Body of pancreas (tissue), 4 donors: ENCODE measurements around the gene RCOR2. TPM values are rescaled to one million over a fixed set of nuclear protein-coding genes. Genes with fewer than 3 reads are reported as not detected.

Source experiments
- ATAC-seq: fragments of 150-250 bp; one replicate; pipeline ENCODE4 v1.9.1; 2016
- DNase-seq, 4 donors: peaks; one replicate each; pipeline ENCODE4 v3.0.0-alpha.2; 2019
- H3K27ac ChIP-seq, 4 donors: fragments of 200-600 bp; sonication (generic); 1 replicate in 3 of 4; 2 replicates in 1 of 4; pipeline versions ENCODE4 v1.5.1 to v1.6.1; 2016 to 2019; ENCODE audit warnings: mild to moderate bottlenecking in 1 of 4, mixed read lengths in 1 of 4, moderate library complexity in 1 of 4
- H3K27me3 ChIP-seq, 2 donors: fragments of 200-600 bp; sonication (generic); one replicate each; pipeline ENCODE4 v1.6.0; 2016; ENCODE audit warnings: mild to moderate bottlenecking in 1 of 2
- H3K36me3 ChIP-seq, 2 donors: fragments of 200-600 bp; sonication (generic); replicated peaks in 1 of 2; 2 replicates each; pipeline ENCODE4 v1.5.1; 2016; ENCODE audit warnings: low read depth in 2 of 2; ENCODE audit not compliant: insufficient read depth in 1 of 2
- H3K4me1 ChIP-seq: fragments of 200-600 bp; sonication (generic); one replicate; pipeline ENCODE4 v1.6.0; 2016
- H3K4me3 ChIP-seq, 2 donors: fragments of 200-600 bp; sonication (generic); 1 replicate in 1 of 2; 2 replicates in 1 of 2; pipeline ENCODE4 v1.5.1; 2016 to 2019
- H3K9me3 ChIP-seq, 3 donors: fragments of 200-600 bp; sonication (generic); 1 replicate in 2 of 3; 2 replicates in 1 of 3; pipeline ENCODE4 v1.5.1; 2016
- POLR2A ChIP-seq, 3 donors: fragments of 450-650 bp; IDR thresholded peaks; one replicate each; pipeline ENCODE4 v1.6.1; 2016; ENCODE audit warnings: antibody characterized with exemption in 3 of 3, mild to moderate bottlenecking in 2 of 3
- WGBS, 2 donors: methylation state at CpG; one replicate each; pipeline ENCODE4 v1.1.5; 2017; 5-methylcytosine and 5-hydroxymethylcytosine counted together
- intact Hi-C: fragments of 100-400 bp; cut with DNase I; formaldehyde crosslinking; loops from one replicate; pipeline ENCODE4 v1.15.1; 2023
- total RNA-seq, 2 donors: library from RNA; depleted of rRNA; stranded (reverse); fragments of >200 nt; gene quantifications; one replicate each; pipeline ENCODE4 v1.1.0, GENCODE V29; 2016
- TF ChIP-seq, protein P1 (sequence below), 7 experiments: fragments of 450-650 bp in 4 of 7; fragments of 200-600 bp in 3 of 7; sonication (generic) in 3 of 7; IDR thresholded peaks; one replicate each; pipeline ENCODE4 v1.5.1; 2016 to 2019; ENCODE audit warnings: antibody characterized with exemption in 7 of 7

The RCOR2 gene
- total RNA-seq, 2 donors from 2014 or later, result 0.26 to 0.33 TPM

DNA sequence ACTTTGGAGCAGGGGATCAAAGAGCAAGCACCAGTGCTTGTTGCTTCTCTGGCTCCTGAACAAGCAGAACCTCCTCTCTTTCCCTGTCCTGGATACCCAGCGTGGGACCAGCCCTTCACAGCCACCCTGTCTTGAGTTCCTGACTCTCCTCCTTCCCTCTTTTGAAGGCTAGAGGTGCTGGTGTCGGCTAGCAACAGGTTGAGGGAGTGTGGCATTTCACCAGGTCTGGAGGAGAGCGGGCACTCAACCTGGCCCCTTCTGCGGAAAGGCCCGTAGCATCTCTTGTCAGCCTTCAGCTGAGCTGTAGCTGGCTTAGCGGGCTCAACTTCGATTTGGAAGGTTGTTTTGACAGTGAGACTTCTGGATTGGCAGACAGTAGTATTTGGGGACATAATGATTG is 26.6 kb downstream of the RCOR2 start:
- H3K36me3 ChIP-seq, result peaks cover 0 to 2% of the 10 kb centered on the region in 2 donors
- H3K4me1 ChIP-seq, result peaks cover 56% of the 10 kb centered on the region
- H3K9me3 ChIP-seq, result no peaks in the 10 kb centered on the region
- no peak for ATAC-seq
- no peak overlapping the region for H3K4me3 ChIP-seq
- no peaks in the 10 kb centered on the region for H3K27me3 ChIP-seq
- no peak for DNase-seq
- 63 to 65% methylated on average over 7 of the region's 7 CpGs for WGBS, 2 donors
- intact Hi-C loops, result no loop called here
- peak overlapping the region in 3 of 4 donors; percentile 49 to 93 (median 90) for H3K27ac ChIP-seq
- TF ChIP-seq, protein P1, sequence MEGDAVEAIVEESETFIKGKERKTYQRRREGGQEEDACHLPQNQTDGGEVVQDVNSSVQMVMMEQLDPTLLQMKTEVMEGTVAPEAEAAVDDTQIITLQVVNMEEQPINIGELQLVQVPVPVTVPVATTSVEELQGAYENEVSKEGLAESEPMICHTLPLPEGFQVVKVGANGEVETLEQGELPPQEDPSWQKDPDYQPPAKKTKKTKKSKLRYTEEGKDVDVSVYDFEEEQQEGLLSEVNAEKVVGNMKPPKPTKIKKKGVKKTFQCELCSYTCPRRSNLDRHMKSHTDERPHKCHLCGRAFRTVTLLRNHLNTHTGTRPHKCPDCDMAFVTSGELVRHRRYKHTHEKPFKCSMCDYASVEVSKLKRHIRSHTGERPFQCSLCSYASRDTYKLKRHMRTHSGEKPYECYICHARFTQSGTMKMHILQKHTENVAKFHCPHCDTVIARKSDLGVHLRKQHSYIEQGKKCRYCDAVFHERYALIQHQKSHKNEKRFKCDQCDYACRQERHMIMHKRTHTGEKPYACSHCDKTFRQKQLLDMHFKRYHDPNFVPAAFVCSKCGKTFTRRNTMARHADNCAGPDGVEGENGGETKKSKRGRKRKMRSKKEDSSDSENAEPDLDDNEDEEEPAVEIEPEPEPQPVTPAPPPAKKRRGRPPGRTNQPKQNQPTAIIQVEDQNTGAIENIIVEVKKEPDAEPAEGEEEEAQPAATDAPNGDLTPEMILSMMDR (IDR thresholded peaks at IDR 0.05), result no peak
- TF ChIP-seq POLR2A (IDR thresholded peaks at IDR 0.05), result no peak

GRCh38 chr11:63889344-63889743 is 27.6 kb downstream of the RCOR2 start:
- 39 to 51% methylated on average over 5 to 6 of the region's 6 CpGs for WGBS, 2 donors
- no peak overlapping the region for H3K4me3 ChIP-seq
- ATAC-seq (no peak), DNase-seq (peak in 2 of 4 donors; percentile 28 to 43)
- peak overlapping the region; percentile 89 to 98 (median 92) for H3K27ac ChIP-seq
- H3K27me3 ChIP-seq, result no peaks in the 10 kb centered on the region
- peaks cover 62% of the 10 kb centered on the region for H3K4me1 ChIP-seq
- H3K36me3 ChIP-seq, result peaks cover 0 to 2% of the 10 kb centered on the region in 2 donors
- TF ChIP-seq, protein P1 (IDR thresholded peaks at IDR 0.05), result no peak
- TF ChIP-seq POLR2A (IDR thresholded peaks at IDR 0.05), result no peak
- intact Hi-C loops, result no loop called here
- no peaks in the 10 kb centered on the region for H3K9me3 ChIP-seq

GRCh38 chr11:63888170-63889086 is 28.5 kb downstream of the RCOR2 start:
- H3K27ac ChIP-seq, result peak overlapping the region; percentile 89 to 98 (median 92)
- H3K9me3 ChIP-seq, result no peaks in the 10 kb centered on the region
- DNase-seq (peak; percentile 78 to 87 (median 84)), ATAC-seq (peak; percentile 89)
- WGBS, 2 donors, result 3 to 5% methylated on average over 18 to 25 of the region's 25 CpGs
- H3K4me3 ChIP-seq, result peak overlapping the region; percentile 4
- peaks cover 0 to 2% of the 10 kb centered on the region in 2 donors for H3K36me3 ChIP-seq
- H3K4me1 ChIP-seq, result peaks cover 71% of the 10 kb centered on the region
- intact Hi-C loops, result no loop called here
- peak in 2 of 3 donors; percentile 47 to 54 for TF ChIP-seq POLR2A (IDR thresholded peaks at IDR 0.05)
- TF ChIP-seq, protein P1 (IDR thresholded peaks at IDR 0.05), result peak in 3 of 7 experiments; percentile 14 to 27 (median 15)
- H3K27me3 ChIP-seq, result no peaks in the 10 kb centered on the region

DNA sequence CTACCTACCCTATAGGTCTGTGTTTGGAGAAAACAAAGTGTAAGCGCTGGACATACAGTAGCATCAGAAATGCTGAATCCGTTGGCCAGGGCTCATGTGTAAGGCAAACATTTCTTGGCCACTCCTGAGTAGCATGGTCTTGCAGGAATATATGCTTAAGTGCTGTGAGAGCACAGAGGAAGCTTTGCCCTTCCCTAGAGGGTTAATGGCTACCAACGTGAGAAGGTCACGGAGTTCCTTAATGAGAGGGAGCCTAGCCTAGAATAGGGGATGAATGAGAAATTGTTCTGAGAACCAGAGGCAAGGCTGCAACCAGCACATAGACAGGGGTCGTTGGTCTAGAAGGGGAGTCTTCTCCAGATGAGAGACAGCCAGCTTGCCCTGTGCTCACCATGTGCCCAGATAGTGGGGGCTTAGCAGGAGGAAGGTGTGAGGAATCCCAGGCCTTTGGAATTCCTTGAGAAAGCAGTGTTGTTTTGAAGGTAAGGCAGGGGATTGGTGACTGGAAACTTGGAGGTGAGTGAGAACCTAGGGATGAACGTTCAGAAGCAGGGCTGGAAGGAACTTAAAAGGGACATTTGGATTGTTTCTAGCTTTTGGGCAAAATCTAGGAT is 29.5 kb downstream of the RCOR2 start:
- TF ChIP-seq POLR2A (IDR thresholded peaks at IDR 0.05), result no peak
- TF ChIP-seq, protein P1 (IDR thresholded peaks at IDR 0.05), result no peak
- DNase-seq (no peak), ATAC-seq (no peak)
- WGBS, 2 donors, result 31 to 36% methylated on average over 6 of the region's 6 CpGs
- Histone ChIP-seq H3K27ac (peak overlapping the region; percentile 89 to 98 (median 92)), H3K36me3 (peaks cover 0 to 2% of the 10 kb centered on the region in 2 donors), H3K4me1 (peaks cover 72% of the 10 kb centered on the region), H3K4me3 (no peak overlapping the region), H3K9me3 (no peaks in the 10 kb centered on the region), H3K27me3 (no peaks in the 10 kb centered on the region)
- intact Hi-C loops, result no loop called here
